Esophagus muscularis mucosa (tissue), 4 donors: ENCODE results near the gene TMC2. TPM values are rescaled to one million over a fixed set of nuclear protein-coding genes. Genes with fewer than 3 reads are reported as not detected.

ENCODE experiments used
- DNase-seq: peaks from one replicate; pipeline ENCODE4 v3.0.0-alpha.2; 2017; ENCODE audit errors: extremely low spot score
- H3K27ac ChIP-seq, 4 donors: fragments of 200-600 bp; sonication (generic); replicated peaks in 1 of 4; 1 replicate in 3 of 4; 2 replicates in 1 of 4; pipeline ENCODE4 v1.5.1; 2016 to 2019; ENCODE audit warnings: mild to moderate bottlenecking in 1 of 4
- H3K27me3 ChIP-seq, 4 donors: fragments of 200-600 bp; sonication (generic); one replicate each; pipeline versions ENCODE4 v1.5.1 to v1.6.0; 2016 to 2019
- H3K36me3 ChIP-seq, 4 donors: fragments of 200-600 bp; sonication (generic); one replicate each; pipeline ENCODE4 v1.5.1; 2016 to 2019
- H3K4me1 ChIP-seq, 4 donors: fragments of 200-600 bp; sonication (generic); one replicate each; pipeline ENCODE4 v1.5.1; 2016 to 2019
- H3K4me3 ChIP-seq, 4 donors: fragments of 200-600 bp; sonication (generic); 1 replicate in 2 of 4; 2 replicates in 2 of 4; pipeline ENCODE4 v1.5.1; 2016 to 2019; ENCODE audit warnings: mild to moderate bottlenecking in 4 of 4, moderate library complexity in 1 of 4
- H3K9me3 ChIP-seq, 4 donors: fragments of 200-600 bp; sonication (generic); 1 replicate in 3 of 4; 2 replicates in 1 of 4; pipeline ENCODE4 v1.5.1; 2016 to 2019
- EP300 ChIP-seq: sonication (generic); formaldehyde crosslinking; IDR thresholded peaks from one replicate; pipeline ENCODE4 v1.6.1; 2017; ENCODE audit warnings: antibody characterized with exemption
- POLR2A ChIP-seq: fragments of 450-650 bp; IDR thresholded peaks from one replicate; pipeline ENCODE4 v1.6.1; 2017; ENCODE audit warnings: antibody characterized with exemption, moderate library complexity, mild to moderate bottlenecking, low read depth
- POLR2AphosphoS5 ChIP-seq, 2 donors: sonication (generic); formaldehyde crosslinking; IDR thresholded peaks; one replicate each; pipeline ENCODE4 v1.6.1; 2017; ENCODE audit warnings: antibody characterized with exemption in 2 of 2
- WGBS: methylation state at CpG from one replicate; pipeline ENCODE4 v1.1.5; 2018; 5-methylcytosine and 5-hydroxymethylcytosine counted together
- intact Hi-C: fragments of 100-400 bp; cut with DNase I; formaldehyde crosslinking; loops from one replicate; pipeline ENCODE4 v1.15.1; 2023
- total RNA-seq, 4 donors: library from RNA; depleted of rRNA; stranded (reverse); fragments of >200 nt; gene quantifications; one replicate each; pipeline versions ENCODE4 v1.1.0 to v1.2.1, GENCODE V29; 2016
- TF ChIP-seq, protein P1 (sequence below), 3 experiments: fragments of 200-600 bp in 2 of 3; fragments of 450-650 bp in 1 of 3; sonication (generic) in 2 of 3; IDR thresholded peaks; one replicate each; pipeline ENCODE4 v1.5.1; 2017 to 2019; ENCODE audit warnings: antibody characterized with exemption in 3 of 3, mild to moderate bottlenecking in 2 of 3, moderate library complexity in 1 of 3

Gene TMC2
- total RNA-seq, 4 donors from 2014 or later: 0.19 to 0.34 TPM; not detected in 2

DNA sequence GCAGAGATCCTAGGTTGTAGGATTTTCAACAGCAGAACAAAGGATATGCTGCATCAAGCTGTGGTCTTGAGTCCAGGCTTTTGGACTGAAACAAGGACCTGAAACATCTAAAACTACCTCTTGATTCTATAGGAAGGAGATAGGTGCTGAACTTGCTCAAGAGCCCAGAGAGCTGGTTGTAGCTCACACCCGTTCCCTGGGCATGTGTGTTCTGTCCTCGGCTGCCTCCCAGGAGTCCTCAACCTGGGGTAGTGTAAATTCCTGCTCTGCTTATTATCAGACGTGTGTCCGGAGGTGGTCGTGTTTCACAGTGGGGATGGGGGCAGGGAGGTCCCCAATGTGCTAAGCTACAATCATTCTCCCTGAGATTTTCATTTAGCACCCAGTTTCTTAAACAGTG is 120.9 kb downstream of the TMC2 start:
- WGBS: 89% methylated on average over 5 of the region's 5 CpGs
- intact Hi-C loops: no loop called here
- peaks cover 72 to 85% (median 81%) of the 10 kb centered on the region in 4 donors for H3K36me3 ChIP-seq

DNA sequence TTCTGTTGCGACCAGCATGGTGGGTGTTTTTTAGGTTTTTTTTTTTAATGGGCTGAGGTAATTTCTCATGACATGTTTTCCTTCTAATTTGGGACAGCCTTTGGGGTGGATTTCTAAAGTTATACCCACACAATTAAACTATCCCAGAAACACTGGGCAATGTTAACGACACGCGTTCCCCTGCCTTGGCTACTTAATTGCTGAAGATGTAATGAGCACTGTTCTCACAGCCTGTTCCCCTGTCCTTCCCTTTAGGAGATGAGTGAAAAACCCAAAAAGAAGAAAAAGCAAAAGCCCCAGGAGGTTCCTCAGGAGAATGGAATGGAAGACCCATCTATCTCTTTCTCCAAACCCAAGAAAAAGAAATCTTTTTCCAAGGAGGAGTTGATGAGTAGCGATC is 121.3 kb downstream of the TMC2 start:
- Histone ChIP-seq H3K4me1 (peaks cover 12 to 27% (median 22%) of the 10 kb centered on the region in 4 donors), H3K9me3 (no peaks in the 10 kb centered on the region), H3K27ac (no peak overlapping the region), H3K36me3 (peaks cover 75 to 89% (median 85%) of the 10 kb centered on the region in 4 donors), H3K27me3 (no peaks in the 10 kb centered on the region), H3K4me3 (no peak overlapping the region)
- no peak for DNase-seq
- TF ChIP-seq EP300: no peak
- no peak for TF ChIP-seq POLR2A
- no peak for TF ChIP-seq POLR2AphosphoS5 (IDR thresholded peaks at IDR 0.05)
- TF ChIP-seq, protein P1, sequence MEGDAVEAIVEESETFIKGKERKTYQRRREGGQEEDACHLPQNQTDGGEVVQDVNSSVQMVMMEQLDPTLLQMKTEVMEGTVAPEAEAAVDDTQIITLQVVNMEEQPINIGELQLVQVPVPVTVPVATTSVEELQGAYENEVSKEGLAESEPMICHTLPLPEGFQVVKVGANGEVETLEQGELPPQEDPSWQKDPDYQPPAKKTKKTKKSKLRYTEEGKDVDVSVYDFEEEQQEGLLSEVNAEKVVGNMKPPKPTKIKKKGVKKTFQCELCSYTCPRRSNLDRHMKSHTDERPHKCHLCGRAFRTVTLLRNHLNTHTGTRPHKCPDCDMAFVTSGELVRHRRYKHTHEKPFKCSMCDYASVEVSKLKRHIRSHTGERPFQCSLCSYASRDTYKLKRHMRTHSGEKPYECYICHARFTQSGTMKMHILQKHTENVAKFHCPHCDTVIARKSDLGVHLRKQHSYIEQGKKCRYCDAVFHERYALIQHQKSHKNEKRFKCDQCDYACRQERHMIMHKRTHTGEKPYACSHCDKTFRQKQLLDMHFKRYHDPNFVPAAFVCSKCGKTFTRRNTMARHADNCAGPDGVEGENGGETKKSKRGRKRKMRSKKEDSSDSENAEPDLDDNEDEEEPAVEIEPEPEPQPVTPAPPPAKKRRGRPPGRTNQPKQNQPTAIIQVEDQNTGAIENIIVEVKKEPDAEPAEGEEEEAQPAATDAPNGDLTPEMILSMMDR (IDR thresholded peaks at IDR 0.05): no peak
- intact Hi-C loops: no loop called here
- 80% methylated on average over 5 of the region's 5 CpGs for WGBS

More for the DNA sequence above, 120.9 kb downstream of the TMC2 start:
- Histone ChIP-seq H3K9me3 (no peaks in the 10 kb centered on the region), H3K4me1 (peaks cover 11 to 26% (median 19%) of the 10 kb centered on the region in 4 donors), H3K27me3 (no peaks in the 10 kb centered on the region), H3K4me3 (no peak overlapping the region), H3K27ac (no peak overlapping the region)
- DNase-seq: no peak
- TF ChIP-seq POLR2AphosphoS5 (IDR thresholded peaks at IDR 0.05): no peak
- TF ChIP-seq POLR2A: no peak
- no peak for TF ChIP-seq EP300
- TF ChIP-seq, protein P1 (IDR thresholded peaks at IDR 0.05): no peak

DNA sequence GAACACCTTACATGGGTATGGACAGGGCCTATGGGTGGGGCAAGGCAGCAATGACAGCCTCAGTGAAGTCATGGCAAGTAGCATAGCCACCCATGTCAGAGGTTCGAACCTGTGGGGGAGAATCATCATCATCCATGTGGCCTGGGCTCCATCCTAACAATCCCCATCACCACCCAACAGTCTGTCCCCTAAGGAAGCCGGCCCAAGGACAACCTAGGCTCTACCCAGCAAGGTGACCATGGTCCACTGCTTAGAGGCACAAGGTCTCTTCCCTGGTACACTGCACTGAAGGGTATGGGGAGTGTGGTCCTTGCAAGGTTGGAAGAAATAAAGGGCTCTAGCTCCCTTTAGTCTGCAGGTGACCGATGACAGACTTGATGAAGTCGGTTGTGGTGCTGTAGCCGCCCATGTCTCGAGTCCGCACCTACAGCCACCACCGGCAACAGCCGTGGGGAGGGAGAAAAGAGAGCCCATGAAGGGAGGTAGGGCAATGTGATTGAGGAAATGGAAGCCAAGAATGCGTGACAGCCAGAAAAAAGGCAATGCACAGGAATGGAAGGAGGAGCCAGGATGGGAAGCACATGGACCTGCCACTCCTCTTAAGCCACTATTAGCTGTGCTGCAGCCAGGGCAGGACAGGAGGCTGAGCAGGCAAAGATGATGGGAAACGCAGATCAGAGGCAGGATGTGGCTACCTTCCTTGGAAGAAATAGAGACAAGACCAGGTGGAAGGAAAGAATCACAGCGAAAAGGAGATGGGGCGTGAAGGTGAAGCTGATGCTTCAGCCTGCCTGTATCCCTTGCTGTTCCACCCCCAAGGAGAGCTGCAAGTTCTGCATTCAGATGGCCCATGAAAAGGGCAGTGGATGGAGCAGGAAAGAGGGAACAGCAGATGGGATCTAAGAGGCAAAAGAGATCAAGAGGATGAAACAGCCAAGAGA is 122.3 kb downstream of the TMC2 start:
- H3K27ac ChIP-seq: no peak overlapping the region
- TF ChIP-seq POLR2AphosphoS5 (IDR thresholded peaks at IDR 0.05): no peak
- TF ChIP-seq POLR2A: no peak
- TF ChIP-seq, protein P1 (IDR thresholded peaks at IDR 0.05): no peak
- TF ChIP-seq EP300: no peak
- 76% methylated on average over 13 of the region's 13 CpGs for WGBS
- intact Hi-C loops: no loop called here
- no peak overlapping the region for H3K4me3 ChIP-seq
- peaks cover 75 to 93% (median 89%) of the 10 kb centered on the region in 4 donors for H3K36me3 ChIP-seq
- peaks cover 16 to 29% (median 25%) of the 10 kb centered on the region in 4 donors for H3K4me1 ChIP-seq
- no peaks in the 10 kb centered on the region for H3K27me3 ChIP-seq
- H3K9me3 ChIP-seq: no peaks in the 10 kb centered on the region
- DNase-seq: no peak

DNA sequence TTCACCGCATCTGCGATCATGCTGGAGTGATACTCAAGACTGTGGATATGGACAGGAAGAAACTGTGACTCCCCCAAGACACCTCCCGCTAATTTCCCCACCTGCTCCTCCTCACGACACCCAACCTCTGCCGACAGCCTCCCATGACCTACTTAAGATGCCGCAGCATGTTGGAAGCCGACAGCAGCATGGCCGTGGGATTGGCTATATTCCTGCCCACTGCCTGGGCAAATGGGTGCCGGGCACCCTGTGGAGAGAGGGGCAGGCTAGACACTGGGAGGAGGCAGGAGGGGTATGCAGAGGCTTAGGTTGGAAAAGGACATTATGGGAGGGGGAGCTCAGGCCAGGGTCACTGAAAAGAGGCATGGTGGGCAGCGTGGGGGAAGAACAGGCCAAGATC is 123.2 kb downstream of the TMC2 start:
- WGBS: 88% methylated on average over 10 of the region's 10 CpGs
- no peak for DNase-seq
- intact Hi-C loops: no loop called here
- no peak overlapping the region for H3K4me3 ChIP-seq
- no peak overlapping the region for H3K27ac ChIP-seq
- no peaks in the 10 kb centered on the region for H3K9me3 ChIP-seq
- peaks cover 13 to 24% (median 19%) of the 10 kb centered on the region in 4 donors for H3K4me1 ChIP-seq
- peaks cover 75 to 86% (median 85%) of the 10 kb centered on the region in 4 donors for H3K36me3 ChIP-seq
- no peak for TF ChIP-seq POLR2A
- no peak for TF ChIP-seq POLR2AphosphoS5 (IDR thresholded peaks at IDR 0.05)
- TF ChIP-seq EP300: no peak
- TF ChIP-seq, protein P1 (IDR thresholded peaks at IDR 0.05): no peak
- no peaks in the 10 kb centered on the region for H3K27me3 ChIP-seq
